IMR-90 (cell line): ENCODE results near the gene GSTM1.

ENCODE experiments used
- CEBPB ChIP-seq: IDR thresholded peaks from 2 replicates; pipeline ENCODE4 v1.6.1; 2012; ENCODE audit warnings: low read depth, low read length, improper control_type of control experiment
- FOS ChIP-seq: fragments of 150-350 bp; IDR thresholded peaks from 2 replicates; pipeline ENCODE4 v1.6.1; 2016; ENCODE audit warnings: low read depth, low read length
- MAZ ChIP-seq: IDR thresholded peaks from 2 replicates; pipeline ENCODE4 v1.6.1; 2012; ENCODE audit warnings: low read depth, mild to moderate bottlenecking, low read length, improper control_type of control experiment, moderate library complexity, borderline replicate concordance
- MXI1 ChIP-seq: IDR thresholded peaks from 2 replicates; pipeline ENCODE4 v1.6.1; 2012; ENCODE audit warnings: low read depth, mild to moderate bottlenecking, low read length, moderate library complexity, borderline replicate concordance
- NFE2L2 ChIP-seq: fragments of 150-350 bp; IDR thresholded peaks from 2 replicates; pipeline ENCODE4 v1.6.1; 2016; ENCODE audit warnings: low read depth, mild to moderate bottlenecking, low read length
- POLR2A ChIP-seq: IDR thresholded peaks from 2 replicates; pipeline ENCODE4 v1.6.1; 2012; ENCODE audit warnings: mild to moderate bottlenecking, low read depth, low read length
- RCOR1 ChIP-seq: IDR thresholded peaks from 2 replicates; pipeline ENCODE4 v1.6.1; 2012; ENCODE audit warnings: mild to moderate bottlenecking, low read length, improper control_type of control experiment; ENCODE audit not compliant: insufficient replicate concordance
- RFX5 ChIP-seq: IDR thresholded peaks from 2 replicates; pipeline ENCODE4 v1.8.0; 2012; ENCODE audit warnings: low read depth, mild to moderate bottlenecking, low read length, moderate library complexity
- SMC3 ChIP-seq: fragments of 150-350 bp; IDR thresholded peaks from 2 replicates; pipeline ENCODE4 v1.6.1; 2016; ENCODE audit warnings: low read depth, mild to moderate bottlenecking, antibody characterized with exemption, low read length, moderate library complexity
- USF2 ChIP-seq: fragments of 150-350 bp; IDR thresholded peaks from 2 replicates; pipeline ENCODE4 v1.6.1; 2017; ENCODE audit warnings: mild to moderate bottlenecking, antibody characterized with exemption, low read length, low read depth
- TF ChIP-seq, protein P1 (sequence below): conservative IDR thresholded peaks from 2 replicates; pipeline ENCODE4 v1.5.1; 2012; ENCODE audit warnings: mild to moderate bottlenecking, low read depth, low read length, improper control_type of control experiment

- TF ChIP-seq, protein P1, sequence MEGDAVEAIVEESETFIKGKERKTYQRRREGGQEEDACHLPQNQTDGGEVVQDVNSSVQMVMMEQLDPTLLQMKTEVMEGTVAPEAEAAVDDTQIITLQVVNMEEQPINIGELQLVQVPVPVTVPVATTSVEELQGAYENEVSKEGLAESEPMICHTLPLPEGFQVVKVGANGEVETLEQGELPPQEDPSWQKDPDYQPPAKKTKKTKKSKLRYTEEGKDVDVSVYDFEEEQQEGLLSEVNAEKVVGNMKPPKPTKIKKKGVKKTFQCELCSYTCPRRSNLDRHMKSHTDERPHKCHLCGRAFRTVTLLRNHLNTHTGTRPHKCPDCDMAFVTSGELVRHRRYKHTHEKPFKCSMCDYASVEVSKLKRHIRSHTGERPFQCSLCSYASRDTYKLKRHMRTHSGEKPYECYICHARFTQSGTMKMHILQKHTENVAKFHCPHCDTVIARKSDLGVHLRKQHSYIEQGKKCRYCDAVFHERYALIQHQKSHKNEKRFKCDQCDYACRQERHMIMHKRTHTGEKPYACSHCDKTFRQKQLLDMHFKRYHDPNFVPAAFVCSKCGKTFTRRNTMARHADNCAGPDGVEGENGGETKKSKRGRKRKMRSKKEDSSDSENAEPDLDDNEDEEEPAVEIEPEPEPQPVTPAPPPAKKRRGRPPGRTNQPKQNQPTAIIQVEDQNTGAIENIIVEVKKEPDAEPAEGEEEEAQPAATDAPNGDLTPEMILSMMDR = no peak
- TF ChIP-seq USF2 = no peak
- no peak for TF ChIP-seq POLR2A
- TF ChIP-seq MAZ = no peak
- TF ChIP-seq FOS = no peak
- no peak for TF ChIP-seq MXI1
- TF ChIP-seq RFX5 = no peak
- TF ChIP-seq SMC3 = no peak
- TF ChIP-seq RCOR1 = no peak
- no peak for TF ChIP-seq NFE2L2
- TF ChIP-seq CEBPB = no peak
Observed at GRCh38 chr1:109716570-109717090, 29.0 kb downstream of the GSTM1 start.
